Measurements from ENCODE around the gene KAT6B.

The KAT6B gene

DNA sequence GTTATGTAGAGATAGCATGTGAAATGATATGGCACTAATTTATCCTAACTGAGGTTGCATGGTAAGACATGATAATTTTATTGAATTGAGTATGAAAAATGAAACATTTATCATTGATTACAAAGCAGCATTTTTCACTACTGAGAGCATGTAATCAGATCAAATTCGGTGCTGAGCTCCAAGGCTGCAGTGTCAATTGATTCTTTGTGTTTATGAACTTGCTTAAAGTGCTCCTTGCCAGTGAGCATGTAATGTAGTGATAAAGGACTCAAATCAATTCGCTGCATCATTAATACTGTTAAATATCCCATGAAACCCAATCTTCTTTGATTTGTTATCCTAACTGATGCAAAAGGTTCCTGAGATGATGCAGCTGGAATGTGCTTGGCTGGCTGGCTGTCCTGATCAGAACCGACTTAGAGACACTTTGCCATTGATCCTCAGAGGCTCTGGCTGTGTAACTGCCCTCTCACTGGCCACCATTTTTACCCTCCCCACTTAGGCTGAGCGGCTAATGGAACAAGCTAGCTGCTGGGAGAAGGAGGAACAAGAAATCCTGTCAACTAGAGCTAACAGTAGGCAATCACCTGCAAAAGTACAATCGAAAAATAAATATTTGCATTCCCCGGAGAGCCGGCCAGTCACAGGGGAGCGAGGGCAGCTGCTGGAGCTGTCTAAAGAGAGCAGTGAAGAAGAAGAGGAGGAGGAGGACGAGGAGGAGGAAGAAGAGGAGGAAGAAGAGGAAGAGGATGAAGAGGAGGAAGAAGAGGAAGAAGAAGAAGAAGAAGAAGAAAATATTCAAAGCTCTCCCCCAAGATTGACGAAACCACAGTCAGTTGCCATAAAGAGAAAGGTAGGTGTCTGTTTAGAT lies 195.2 kb downstream of the KAT6B start:
- no peak overlapping the region for H3K4me3 ChIP-seq (ENCODE audit: low read depth, low read length)
- DNase-seq (ENCODE audit: low read depth), result no peak
- TF ChIP-seq, protein P1, sequence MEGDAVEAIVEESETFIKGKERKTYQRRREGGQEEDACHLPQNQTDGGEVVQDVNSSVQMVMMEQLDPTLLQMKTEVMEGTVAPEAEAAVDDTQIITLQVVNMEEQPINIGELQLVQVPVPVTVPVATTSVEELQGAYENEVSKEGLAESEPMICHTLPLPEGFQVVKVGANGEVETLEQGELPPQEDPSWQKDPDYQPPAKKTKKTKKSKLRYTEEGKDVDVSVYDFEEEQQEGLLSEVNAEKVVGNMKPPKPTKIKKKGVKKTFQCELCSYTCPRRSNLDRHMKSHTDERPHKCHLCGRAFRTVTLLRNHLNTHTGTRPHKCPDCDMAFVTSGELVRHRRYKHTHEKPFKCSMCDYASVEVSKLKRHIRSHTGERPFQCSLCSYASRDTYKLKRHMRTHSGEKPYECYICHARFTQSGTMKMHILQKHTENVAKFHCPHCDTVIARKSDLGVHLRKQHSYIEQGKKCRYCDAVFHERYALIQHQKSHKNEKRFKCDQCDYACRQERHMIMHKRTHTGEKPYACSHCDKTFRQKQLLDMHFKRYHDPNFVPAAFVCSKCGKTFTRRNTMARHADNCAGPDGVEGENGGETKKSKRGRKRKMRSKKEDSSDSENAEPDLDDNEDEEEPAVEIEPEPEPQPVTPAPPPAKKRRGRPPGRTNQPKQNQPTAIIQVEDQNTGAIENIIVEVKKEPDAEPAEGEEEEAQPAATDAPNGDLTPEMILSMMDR (conservative IDR thresholded peaks at IDR 0.05; ENCODE audit: low read depth, low read length), result no peak

- no peak for DNase-seq (ENCODE audit: low read depth)
- TF ChIP-seq, protein P1 (conservative IDR thresholded peaks at IDR 0.05; ENCODE audit: low read depth, low read length), result no peak
Measured at GRCh38 chr10:75023074-75023473, 196.7 kb downstream of the KAT6B start.

GRCh38 chr10:75024971-75025523 lies 198.6 kb downstream of the KAT6B start:
- TF ChIP-seq, protein P1 (conservative IDR thresholded peaks at IDR 0.05; ENCODE audit: low read depth, low read length), result no peak
- no peak for DNase-seq (ENCODE audit: low read depth)
- no peak overlapping the region for H3K4me3 ChIP-seq (ENCODE audit: low read depth, low read length)

More at GRCh38 chr10:75023074-75023473, 196.7 kb downstream of the KAT6B start:
- no peak overlapping the region for H3K4me3 ChIP-seq (ENCODE audit: low read depth, low read length)

- H3K4me3 ChIP-seq (ENCODE audit: low read depth, low read length), result no peak overlapping the region
- TF ChIP-seq, protein P1 (conservative IDR thresholded peaks at IDR 0.05; ENCODE audit: low read depth, low read length), result no peak
- DNase-seq (ENCODE audit: low read depth), result no peak
Measured at GRCh38 chr10:75028049-75028448, 201.6 kb downstream of the KAT6B start.

DNA sequence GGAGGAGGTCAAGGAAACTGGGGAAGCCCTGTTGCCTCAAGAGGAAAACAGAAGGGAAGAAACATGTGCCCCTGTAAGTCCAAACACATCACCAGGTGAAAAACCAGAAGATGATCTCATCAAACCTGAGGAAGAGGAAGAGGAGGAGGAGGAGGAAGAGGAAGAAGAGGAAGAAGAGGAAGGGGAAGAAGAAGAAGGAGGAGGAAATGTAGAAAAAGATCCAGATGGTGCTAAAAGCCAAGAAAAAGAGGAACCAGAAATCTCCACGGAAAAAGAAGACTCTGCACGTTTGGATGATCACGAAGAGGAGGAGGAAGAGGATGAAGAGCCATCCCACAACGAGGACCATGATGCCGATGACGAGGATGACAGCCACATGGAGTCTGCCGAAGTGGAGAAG lies 202.3 kb downstream of the KAT6B start:
- H3K4me3 ChIP-seq (ENCODE audit: low read depth, low read length), result no peak overlapping the region
- TF ChIP-seq, protein P1 (conservative IDR thresholded peaks at IDR 0.05; ENCODE audit: low read depth, low read length), result no peak
- DNase-seq (ENCODE audit: low read depth), result no peak

DNA sequence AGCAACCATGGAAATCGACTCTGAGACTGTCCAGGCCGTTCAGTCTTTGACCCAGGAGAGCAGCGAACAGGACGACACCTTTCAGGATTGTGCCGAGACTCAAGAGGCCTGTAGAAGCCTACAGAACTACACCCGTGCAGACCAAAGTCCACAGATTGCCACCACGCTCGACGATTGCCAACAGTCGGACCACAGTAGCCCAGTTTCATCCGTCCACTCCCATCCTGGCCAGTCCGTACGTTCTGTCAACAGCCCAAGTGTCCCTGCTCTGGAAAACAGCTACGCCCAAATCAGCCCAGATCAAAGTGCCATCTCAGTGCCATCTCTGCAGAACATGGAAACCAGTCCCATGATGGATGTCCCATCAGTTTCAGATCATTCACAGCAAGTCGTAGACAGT lies 203.0 kb downstream of the KAT6B start:
- no peak for DNase-seq (ENCODE audit: low read depth)
- no peak overlapping the region for H3K4me3 ChIP-seq (ENCODE audit: low read depth, low read length)
- TF ChIP-seq, protein P1 (conservative IDR thresholded peaks at IDR 0.05; ENCODE audit: low read depth, low read length), result no peak

Measured in choroid plexus epithelial cell (primary cell).